IPS-15b (cell line): ENCODE measurements around the gene RAB3C.

Source experiments
- H3K27me3 ChIP-seq: one replicate; pipeline ENCODE4 v1.6.1; 2013; ENCODE audit warnings: low read length; ENCODE audit not compliant: control insufficient read depth, insufficient read depth
- H3K36me3 ChIP-seq: one replicate; pipeline ENCODE4 v1.6.1; 2013; ENCODE audit warnings: low read length; ENCODE audit not compliant: control insufficient read depth, insufficient read depth
- H3K4me1 ChIP-seq: one replicate; pipeline ENCODE4 v1.6.1; 2013; ENCODE audit warnings: mild to moderate bottlenecking, low read length; ENCODE audit not compliant: control insufficient read depth, insufficient read depth
- H3K4me3 ChIP-seq: one replicate; pipeline ENCODE4 v1.5.1; 2013; ENCODE audit warnings: low read depth, low read length
- H3K9ac ChIP-seq: one replicate; pipeline ENCODE4 v1.6.1; 2013; ENCODE audit warnings: low read depth, mild to moderate bottlenecking, low read length
- H3K9me3 ChIP-seq: one replicate; pipeline ENCODE4 v1.6.1; 2013; ENCODE audit warnings: mild to moderate bottlenecking, low read length; ENCODE audit not compliant: control insufficient read depth, insufficient read depth

RAB3C gene

GRCh38 chr5:58615972-58616371 lies 33.1 kb downstream of the RAB3C start:
- no peak overlapping the region for H3K9ac ChIP-seq
- no peaks in the 10 kb centered on the region for H3K9me3 ChIP-seq
- no peak overlapping the region for H3K4me3 ChIP-seq
- H3K36me3 ChIP-seq, result no peaks in the 10 kb centered on the region
- H3K4me1 ChIP-seq, result no peaks in the 10 kb centered on the region
- no peaks in the 10 kb centered on the region for H3K27me3 ChIP-seq

GRCh38 chr5:58617241-58617640 lies 34.4 kb downstream of the RAB3C start:
- H3K9ac ChIP-seq, result no peak overlapping the region
- no peak overlapping the region for H3K4me3 ChIP-seq
- no peaks in the 10 kb centered on the region for H3K36me3 ChIP-seq
- no peaks in the 10 kb centered on the region for H3K27me3 ChIP-seq
- H3K4me1 ChIP-seq, result no peaks in the 10 kb centered on the region
- no peaks in the 10 kb centered on the region for H3K9me3 ChIP-seq

GRCh38 chr5:58620336-58620735 lies 37.5 kb downstream of the RAB3C start:
- Histone ChIP-seq H3K9me3 (no peaks in the 10 kb centered on the region), H3K9ac (no peak overlapping the region), H3K4me3 (no peak overlapping the region), H3K36me3 (no peaks in the 10 kb centered on the region), H3K27me3 (no peaks in the 10 kb centered on the region), H3K4me1 (no peaks in the 10 kb centered on the region)

GRCh38 chr5:58622936-58623871 lies 40.3 kb downstream of the RAB3C start:
- no peaks in the 10 kb centered on the region for H3K27me3 ChIP-seq
- no peaks in the 10 kb centered on the region for H3K9me3 ChIP-seq
- H3K4me3 ChIP-seq, result no peak overlapping the region
- H3K9ac ChIP-seq, result no peak overlapping the region
- H3K4me1 ChIP-seq, result no peaks in the 10 kb centered on the region
- H3K36me3 ChIP-seq, result no peaks in the 10 kb centered on the region

DNA sequence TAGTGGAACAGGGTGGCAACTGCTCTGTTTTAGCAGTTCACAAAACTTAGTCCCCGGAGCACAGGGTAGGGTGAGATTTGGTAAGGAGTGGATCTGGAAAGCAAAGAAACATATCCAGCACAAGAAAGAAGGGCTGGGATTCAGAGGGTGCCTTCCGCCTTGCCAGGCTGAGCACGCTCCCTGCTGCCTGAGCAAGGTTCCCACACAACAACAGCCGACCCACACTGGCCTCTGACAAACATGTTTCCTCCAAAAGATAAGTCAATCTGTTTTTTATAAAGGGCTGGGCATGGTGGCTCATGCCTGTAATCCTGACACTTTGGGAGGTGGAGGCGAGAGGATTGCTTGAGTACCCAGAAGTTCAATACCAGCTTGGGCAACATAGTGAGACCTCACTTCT lies 45.8 kb downstream of the RAB3C start:
- no peak overlapping the region for H3K9ac ChIP-seq
- H3K36me3 ChIP-seq, result no peaks in the 10 kb centered on the region
- H3K9me3 ChIP-seq, result no peaks in the 10 kb centered on the region
- H3K4me3 ChIP-seq, result no peak overlapping the region
- H3K27me3 ChIP-seq, result no peaks in the 10 kb centered on the region
- peaks cover 6% of the 10 kb centered on the region for H3K4me1 ChIP-seq

GRCh38 chr5:58629271-58630159 lies 46.6 kb downstream of the RAB3C start:
- Histone ChIP-seq H3K9ac (no peak overlapping the region), H3K36me3 (no peaks in the 10 kb centered on the region), H3K9me3 (no peaks in the 10 kb centered on the region), H3K27me3 (no peaks in the 10 kb centered on the region), H3K4me1 (peaks cover 6% of the 10 kb centered on the region), H3K4me3 (no peak overlapping the region)

DNA sequence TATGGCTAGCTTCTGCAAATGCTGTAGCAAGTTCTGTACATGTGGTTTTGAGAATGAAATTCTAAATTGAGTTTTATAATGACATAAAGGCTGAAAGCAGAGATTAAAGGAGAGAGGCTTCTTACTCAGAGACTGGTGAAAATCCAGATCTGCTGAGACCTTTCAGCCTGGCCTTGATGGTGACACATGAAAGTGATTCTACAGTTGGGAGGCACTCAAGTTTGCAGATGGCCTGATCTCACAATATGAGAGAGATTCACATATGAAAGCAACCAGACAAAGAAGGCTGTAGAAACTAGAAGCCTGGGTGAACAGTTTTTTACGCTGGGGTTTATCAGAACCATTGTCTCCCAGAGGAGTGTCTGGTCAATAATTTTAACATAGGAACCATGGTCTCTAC lies 49.0 kb downstream of the RAB3C start:
- Histone ChIP-seq H3K9ac (no peak overlapping the region), H3K36me3 (no peaks in the 10 kb centered on the region), H3K4me1 (peaks cover 6% of the 10 kb centered on the region), H3K9me3 (no peaks in the 10 kb centered on the region), H3K27me3 (no peaks in the 10 kb centered on the region), H3K4me3 (no peak overlapping the region)

DNA sequence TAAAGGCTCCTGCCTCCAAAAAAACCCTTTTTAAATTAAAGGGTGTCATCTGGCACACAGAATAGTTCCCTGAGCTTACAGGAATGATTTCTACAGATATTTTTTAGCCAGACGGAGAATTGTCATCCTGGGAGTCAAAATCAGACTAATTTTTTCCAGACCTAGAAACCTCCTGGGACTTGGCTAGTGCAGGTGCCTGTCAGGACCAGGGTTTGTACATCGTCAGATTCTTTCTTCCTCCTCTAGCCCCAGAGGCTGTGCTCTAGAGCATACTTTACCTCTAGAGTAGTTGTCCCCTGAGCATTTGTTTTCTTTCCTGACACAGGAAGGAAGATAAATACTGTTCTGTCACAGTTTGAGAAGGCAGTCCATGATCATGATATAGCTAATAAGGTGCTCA lies 52.5 kb downstream of the RAB3C start:
- Histone ChIP-seq H3K4me1 (no peaks in the 10 kb centered on the region), H3K27me3 (no peaks in the 10 kb centered on the region), H3K9ac (no peak overlapping the region), H3K36me3 (no peaks in the 10 kb centered on the region), H3K4me3 (no peak overlapping the region), H3K9me3 (no peaks in the 10 kb centered on the region)

DNA sequence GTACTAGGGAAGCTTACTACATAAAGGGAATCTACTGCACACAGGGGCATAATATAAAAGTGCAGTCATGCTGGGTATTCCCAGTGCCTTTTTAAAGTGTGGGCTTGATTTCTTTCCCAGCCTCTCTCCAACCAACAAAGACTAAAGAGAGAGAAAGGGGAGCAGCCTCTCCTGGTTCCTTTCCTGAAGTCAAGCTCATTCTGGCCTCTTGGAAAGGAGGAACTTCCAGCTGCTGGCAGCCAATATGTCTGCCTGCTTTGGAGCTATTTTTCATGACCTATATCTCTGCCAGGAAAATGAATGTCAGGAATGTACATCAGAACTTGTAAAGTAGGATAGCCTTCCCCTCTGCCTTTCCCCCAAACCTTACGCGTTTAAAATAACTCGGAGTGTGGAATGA lies 57.1 kb downstream of the RAB3C start:
- no peak overlapping the region for H3K9ac ChIP-seq
- no peaks in the 10 kb centered on the region for H3K9me3 ChIP-seq
- H3K36me3 ChIP-seq, result no peaks in the 10 kb centered on the region
- H3K4me1 ChIP-seq, result no peaks in the 10 kb centered on the region
- no peaks in the 10 kb centered on the region for H3K27me3 ChIP-seq
- no peak overlapping the region for H3K4me3 ChIP-seq

DNA sequence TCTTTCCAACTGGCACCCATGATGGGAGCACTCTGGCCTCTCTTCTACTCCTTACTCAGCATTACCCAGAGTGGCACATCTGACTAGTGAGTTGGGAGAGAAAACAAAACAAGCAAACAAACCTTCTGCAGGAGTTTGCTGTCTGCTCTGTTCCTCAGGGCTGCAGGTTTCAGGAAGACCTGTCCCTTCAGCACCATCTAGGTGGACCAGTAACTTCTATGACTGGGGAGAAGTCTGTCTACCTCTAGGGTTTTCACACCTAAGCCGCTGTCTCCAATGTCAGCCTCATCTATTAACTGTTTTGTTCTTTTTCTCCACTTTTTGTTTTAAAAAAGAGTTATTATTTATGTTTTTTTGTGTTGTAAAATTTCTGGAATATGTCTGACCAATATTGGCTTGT lies 58.7 kb downstream of the RAB3C start:
- H3K4me1 ChIP-seq, result no peaks in the 10 kb centered on the region
- H3K27me3 ChIP-seq, result no peaks in the 10 kb centered on the region
- H3K9me3 ChIP-seq, result no peaks in the 10 kb centered on the region
- no peak overlapping the region for H3K9ac ChIP-seq
- H3K36me3 ChIP-seq, result no peaks in the 10 kb centered on the region
- H3K4me3 ChIP-seq, result no peak overlapping the region

DNA sequence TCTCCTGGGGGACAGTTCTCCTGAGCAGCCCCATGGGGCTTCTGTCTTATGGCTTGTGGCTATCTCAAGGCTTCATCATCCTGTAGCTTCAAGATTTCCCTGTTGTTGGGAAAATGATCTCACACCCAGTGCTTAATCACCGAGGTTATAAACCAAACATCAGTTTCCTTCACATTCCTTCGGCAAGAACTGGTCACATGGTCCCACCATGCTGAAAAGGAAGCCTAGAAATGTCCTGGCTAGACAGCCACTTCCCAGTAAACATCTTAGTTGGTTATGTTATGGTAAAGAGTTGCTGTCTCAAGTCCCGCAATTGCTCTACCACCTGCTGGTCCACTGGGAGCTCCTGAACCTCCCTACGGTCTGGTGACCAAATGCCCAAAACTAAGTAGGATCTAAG lies 66.0 kb downstream of the RAB3C start:
- no peak overlapping the region for H3K9ac ChIP-seq

DNA sequence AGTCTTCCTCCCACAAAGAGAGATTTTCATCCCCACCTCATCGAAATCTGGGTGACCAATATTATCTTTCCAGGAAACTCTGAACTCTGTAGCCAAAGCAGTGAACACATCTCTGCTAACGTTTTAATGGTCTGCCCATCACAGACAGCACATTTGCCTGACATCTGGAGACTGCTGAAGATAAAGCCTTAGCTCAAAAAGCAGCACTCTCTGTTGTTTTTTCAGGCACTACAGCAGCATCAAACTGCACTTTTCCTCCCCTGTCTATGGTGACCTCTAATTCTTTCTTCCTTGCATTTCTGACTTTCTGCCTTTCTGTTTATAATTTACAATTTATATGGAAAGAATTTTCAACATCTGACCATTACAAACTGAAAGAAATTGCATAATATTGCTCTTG lies 66.8 kb downstream of the RAB3C start:
- no peaks in the 10 kb centered on the region for H3K27me3 ChIP-seq
- H3K9ac ChIP-seq, result no peak overlapping the region
- no peak overlapping the region for H3K4me3 ChIP-seq
- H3K36me3 ChIP-seq, result no peaks in the 10 kb centered on the region
- H3K9me3 ChIP-seq, result no peaks in the 10 kb centered on the region
- H3K4me1 ChIP-seq, result no peaks in the 10 kb centered on the region

More for the DNA sequence above, 66.0 kb downstream of the RAB3C start:
- Histone ChIP-seq H3K36me3 (no peaks in the 10 kb centered on the region), H3K4me1 (no peaks in the 10 kb centered on the region), H3K9me3 (no peaks in the 10 kb centered on the region), H3K4me3 (no peak overlapping the region), H3K27me3 (no peaks in the 10 kb centered on the region)
